ENCODE results near the gene RIPOR3. TPM values are rescaled to one million over a fixed set of nuclear protein-coding genes. Genes with fewer than 3 reads are reported as not detected.

Gene RIPOR3
- total and polyA plus RNA-seq, 2 experiments from 2014 or later, result 3.0 to 4.8 TPM

GRCh38 chr20:50590348-50590664, 101.0 kb downstream of the RIPOR3 start:
- H3K27me3 ChIP-seq, result no peaks in the 10 kb centered on the region
- no peaks in the 10 kb centered on the region for H3K4me1 ChIP-seq (ENCODE audit: low read depth)
- H3K9me3 ChIP-seq (ENCODE audit: low read depth), result no peaks in the 10 kb centered on the region
- no peak overlapping the region for H3K27ac ChIP-seq
- no peak for DNase-seq (ENCODE audit: low read depth in 1 of 2, low spot score in 1 of 2)
- H3K36me3 ChIP-seq, result no peaks in the 10 kb centered on the region
- no peak overlapping the region for H3K4me3 ChIP-seq
- no peak for TF ChIP-seq CTCF (IDR thresholded peaks at IDR 0.05; ENCODE audit: low read depth, low read length)

GRCh38 chr20:50589548-50590347, 101.6 kb downstream of the RIPOR3 start:
- TF ChIP-seq CTCF (IDR thresholded peaks at IDR 0.05; ENCODE audit: low read depth, low read length), result no peak
- no peaks in the 10 kb centered on the region for H3K4me1 ChIP-seq (ENCODE audit: low read depth)
- no peaks in the 10 kb centered on the region for H3K27me3 ChIP-seq
- no peaks in the 10 kb centered on the region for H3K36me3 ChIP-seq
- no peak overlapping the region for H3K4me3 ChIP-seq
- no peak for DNase-seq (ENCODE audit: low read depth in 1 of 2, low spot score in 1 of 2)
- no peak overlapping the region for H3K27ac ChIP-seq
- no peaks in the 10 kb centered on the region for H3K9me3 ChIP-seq (ENCODE audit: low read depth)

GRCh38 chr20:50588034-50588736, 103.2 kb downstream of the RIPOR3 start:
- no peak overlapping the region for H3K27ac ChIP-seq
- no peaks in the 10 kb centered on the region for H3K9me3 ChIP-seq (ENCODE audit: low read depth)
- H3K4me1 ChIP-seq (ENCODE audit: low read depth), result no peaks in the 10 kb centered on the region
- DNase-seq (ENCODE audit: low read depth in 1 of 2, low spot score in 1 of 2), result peak; percentile 68 to 70
- H3K27me3 ChIP-seq, result no peaks in the 10 kb centered on the region
- H3K4me3 ChIP-seq, result no peak overlapping the region
- peaks cover 11% of the 10 kb centered on the region for H3K36me3 ChIP-seq
- peak; percentile 97 for TF ChIP-seq CTCF (IDR thresholded peaks at IDR 0.05; ENCODE audit: low read depth, low read length)

- peaks cover 17% of the 10 kb centered on the region for H3K36me3 ChIP-seq
- no peaks in the 10 kb centered on the region for H3K4me1 ChIP-seq (ENCODE audit: low read depth)
- TF ChIP-seq CTCF (IDR thresholded peaks at IDR 0.05; ENCODE audit: low read depth, low read length), result no peak
- no peaks in the 10 kb centered on the region for H3K27me3 ChIP-seq
- no peak overlapping the region for H3K27ac ChIP-seq
- no peak for DNase-seq (ENCODE audit: low read depth in 1 of 2, low spot score in 1 of 2)
- H3K4me3 ChIP-seq, result no peak overlapping the region
- H3K9me3 ChIP-seq (ENCODE audit: low read depth), result no peaks in the 10 kb centered on the region
These were observed 103.9 kb downstream of the RIPOR3 start for GRCh38 chr20:50587291-50587961.

GRCh38 chr20:50586531-50587232, 104.7 kb downstream of the RIPOR3 start:
- no peak overlapping the region for H3K4me3 ChIP-seq
- no peaks in the 10 kb centered on the region for H3K4me1 ChIP-seq (ENCODE audit: low read depth)
- H3K27me3 ChIP-seq, result no peaks in the 10 kb centered on the region
- H3K27ac ChIP-seq, result no peak overlapping the region
- peaks cover 24% of the 10 kb centered on the region for H3K36me3 ChIP-seq
- no peak for TF ChIP-seq CTCF (IDR thresholded peaks at IDR 0.05; ENCODE audit: low read depth, low read length)
- H3K9me3 ChIP-seq (ENCODE audit: low read depth), result no peaks in the 10 kb centered on the region
- DNase-seq (ENCODE audit: low read depth in 1 of 2, low spot score in 1 of 2), result no peak

Data from cardiac muscle cell (in vitro differentiated cells and primary cell).